Measurements from ENCODE around the gene SPATA20. TPM values are rescaled to one million over a fixed set of nuclear protein-coding genes. Genes with fewer than 3 reads are reported as not detected.

The SPATA20 gene
- total and polyA plus RNA-seq, 2 donors (not counting 3 experiments of a cell fraction or from before 2014, with no cell fraction given) = 42.3 to 51.5 TPM

- POLR2A ChIA-PET = no interaction called here
- H3K4me3 ChIP-seq (replicated peaks in 1 of 3; ENCODE audit: insufficient read depth in 1 of 3, low read depth in 1 of 3, low read length in 3 of 3) = no peak overlapping the region
- no peak overlapping the region for H3K27ac ChIP-seq (ENCODE audit: insufficient read depth, low read depth, low read length)
Observed at GRCh38 chr17:50585891-50586290, 38.9 kb downstream of the SPATA20 start.

GRCh38 chr17:50586421-50587247 is 39.7 kb downstream of the SPATA20 start:
- H3K36me3 ChIP-seq (ENCODE audit: control insufficient read depth in 2 of 2, extremely low read depth in 1 of 2, insufficient read depth in 2 of 2, low read length in 2 of 2) = no peaks in the 10 kb centered on the region
- ChIA-PET POLR2A (no interaction called here), CTCF (interaction anchor here (0.9 to 2.1 kb wide), 4 partner anchors 8 to 109 kb away, joined by 3 to 4 read pairs (median 4); no protein-coding TSS in a partner anchor)
- no peak overlapping the region for H3K27ac ChIP-seq (ENCODE audit: insufficient read depth, low read depth, low read length)
- no peak overlapping the region for H3K9ac ChIP-seq (replicated peaks; ENCODE audit: extremely low read depth, insufficient read depth, low read length)
- BruUV-seq (replicated peaks) = no TSS peak
- dilution Hi-C loops (cut with MboI; ENCODE audit: extremely low pct_ligation_motif_present, low sequenced_read_pairs) (no loop called here), intact Hi-C loops (cut with micrococcal nuclease) (no loop called here)
- H3K4me2 ChIP-seq (ENCODE audit: insufficient read depth, low read length) = no peak overlapping the region
- H4K20me1 ChIP-seq (replicated peaks; ENCODE audit: control insufficient read depth, extremely low read depth, insufficient read depth, low read length) = no peaks in the 10 kb centered on the region
- no peak overlapping the region for H3K4me3 ChIP-seq (replicated peaks in 1 of 3; ENCODE audit: insufficient read depth in 1 of 3, low read depth in 1 of 3, low read length in 3 of 3)
- no peak for FAIRE-seq
- no peaks in the 10 kb centered on the region for H3K9me3 ChIP-seq (replicated peaks; ENCODE audit: control insufficient read depth, insufficient read depth, low read length)
- H3K79me2 ChIP-seq (ENCODE audit: control insufficient read depth, insufficient read depth, low read length) = no peaks in the 10 kb centered on the region
- no peaks in the 10 kb centered on the region for H3K4me1 ChIP-seq (ENCODE audit: control insufficient read depth, extremely low read depth, insufficient read depth, low read length)
- peaks cover 0 to 6% of the 10 kb centered on the region in 2 experiments for H3K27me3 ChIP-seq (ENCODE audit: control insufficient read depth in 2 of 2, insufficient read depth in 2 of 2, low read length in 2 of 2)
- no peaks in the 10 kb centered on the region for H3K9me1 ChIP-seq (replicated peaks; ENCODE audit: control insufficient read depth, extremely low read depth, insufficient read depth, low read length)
- DNase-seq (ENCODE audit: low read depth, low spot score) = no peak
- TF ChIP-seq POLR2A (IDR thresholded peaks at IDR 0.05; ENCODE audit: low read depth, low read length) = no peak
- TF ChIP-seq JUN (IDR thresholded peaks at IDR 0.05; ENCODE audit: borderline replicate concordance, insufficient read depth, insufficient read length, low read depth) = no peak
- no peak overlapping the region for H2AFZ ChIP-seq (ENCODE audit: low read depth, low read length)

More at GRCh38 chr17:50585891-50586290, 38.9 kb downstream of the SPATA20 start:
- no peak overlapping the region for H3K9ac ChIP-seq (replicated peaks; ENCODE audit: extremely low read depth, insufficient read depth, low read length)
- H3K9me1 ChIP-seq (replicated peaks; ENCODE audit: control insufficient read depth, extremely low read depth, insufficient read depth, low read length) = no peaks in the 10 kb centered on the region
- no peak for DNase-seq (ENCODE audit: low read depth, low spot score)
- no peaks in the 10 kb centered on the region for H3K9me3 ChIP-seq (replicated peaks; ENCODE audit: control insufficient read depth, insufficient read depth, low read length)
- H3K4me2 ChIP-seq (ENCODE audit: insufficient read depth, low read length) = no peak overlapping the region
- H4K20me1 ChIP-seq (replicated peaks; ENCODE audit: control insufficient read depth, extremely low read depth, insufficient read depth, low read length) = no peaks in the 10 kb centered on the region
- intact Hi-C loops (cut with micrococcal nuclease) (no loop called here), dilution Hi-C loops (cut with MboI; ENCODE audit: extremely low pct_ligation_motif_present, low sequenced_read_pairs) (no loop called here)
- CTCF ChIA-PET = interaction anchor here (1.2 to 1.3 kb wide), 2 partner anchors 9 to 70 kb away, joined by 3 to 4 read pairs; no protein-coding TSS in a partner anchor
- H3K4me1 ChIP-seq (ENCODE audit: control insufficient read depth, extremely low read depth, insufficient read depth, low read length) = no peaks in the 10 kb centered on the region
- peaks cover 0 to 6% of the 10 kb centered on the region in 2 experiments for H3K27me3 ChIP-seq (ENCODE audit: control insufficient read depth in 2 of 2, insufficient read depth in 2 of 2, low read length in 2 of 2)
- no peak for FAIRE-seq
- no peak overlapping the region for H2AFZ ChIP-seq (ENCODE audit: low read depth, low read length)
- BruUV-seq (replicated peaks) = no TSS peak
- no peaks in the 10 kb centered on the region for H3K79me2 ChIP-seq (ENCODE audit: control insufficient read depth, insufficient read depth, low read length)
- TF ChIP-seq FOS (IDR thresholded peaks at IDR 0.05; ENCODE audit: borderline replicate concordance, insufficient read depth, low read length) (no peak), POLR2A (IDR thresholded peaks at IDR 0.05; ENCODE audit: low read depth, low read length) (no peak), GATA2 (IDR thresholded peaks at IDR 0.05; ENCODE audit: insufficient read depth, insufficient read length, low read depth, low read length) (no peak)
- no peaks in the 10 kb centered on the region for H3K36me3 ChIP-seq (ENCODE audit: control insufficient read depth in 2 of 2, extremely low read depth in 1 of 2, insufficient read depth in 2 of 2, low read length in 2 of 2)

Measured in endothelial cell of umbilical vein (primary cell).